HepG2 (cell line): Measurements from ENCODE around the gene TMED9.
"Not testable (repeated sequence)": the region's sequence is repeated elsewhere in the genome, so short reads cannot be mapped to it uniquely, and the experiment has no call there.

Experiments used
- BRCA1 ChIP-seq: sonication (generic); formaldehyde crosslinking; IDR thresholded peaks from 2 replicates; pipeline ENCODE4 v1.4.0; 2020; ENCODE audit warnings: missing genetic modification reagents
- EZH2 ChIP-seq: conservative IDR thresholded peaks from 2 replicates; pipeline ENCODE4 v1.6.1; 2012; ENCODE audit warnings: mild to moderate bottlenecking, low read depth, low read length, moderate library complexity
- PAWR ChIP-seq: sonication (generic); formaldehyde crosslinking; IDR thresholded peaks from 2 replicates; pipeline ENCODE4 v1.4.0; 2020; ENCODE audit warnings: missing genetic modification reagents, mild to moderate bottlenecking, borderline replicate concordance
- POGZ ChIP-seq: sonication (generic); formaldehyde crosslinking; IDR thresholded peaks from 2 replicates; pipeline ENCODE4 v1.4.0; 2020; ENCODE audit warnings: mild to moderate bottlenecking, missing genetic modification reagents
- SALL2 ChIP-seq: sonication (generic); formaldehyde crosslinking; IDR thresholded peaks from 2 replicates; pipeline ENCODE4 v1.8.1; 2023; ENCODE audit warnings: mild to moderate bottlenecking, missing genetic modification reagents, inconsistent platforms
- SMAD1 ChIP-seq: sonication (generic); formaldehyde crosslinking; IDR thresholded peaks from 2 replicates; pipeline ENCODE4 v1.4.0; 2020; ENCODE audit warnings: missing genetic modification reagents, low read depth, mild to moderate bottlenecking, borderline replicate concordance
- SRSF1 ChIP-seq: fragments of 200-400 bp; formaldehyde crosslinking; optimal IDR thresholded peaks from 2 replicates; pipeline ENCODE3; 2017; ENCODE audit warnings: mild to moderate bottlenecking, low read depth, low read length, moderate library complexity
- TAF1 ChIP-seq: sonication (generic); formaldehyde crosslinking; IDR thresholded peaks from 2 replicates; pipeline ENCODE4 v1.4.0; 2020; ENCODE audit warnings: missing genetic modification reagents
- TF ChIP-seq, protein P1 (sequence below): sonication (generic); formaldehyde crosslinking; IDR thresholded peaks from 2 replicates; pipeline ENCODE4 v1.4.0; 2020; ENCODE audit warnings: mild to moderate bottlenecking, missing genetic modification reagents

DNA sequence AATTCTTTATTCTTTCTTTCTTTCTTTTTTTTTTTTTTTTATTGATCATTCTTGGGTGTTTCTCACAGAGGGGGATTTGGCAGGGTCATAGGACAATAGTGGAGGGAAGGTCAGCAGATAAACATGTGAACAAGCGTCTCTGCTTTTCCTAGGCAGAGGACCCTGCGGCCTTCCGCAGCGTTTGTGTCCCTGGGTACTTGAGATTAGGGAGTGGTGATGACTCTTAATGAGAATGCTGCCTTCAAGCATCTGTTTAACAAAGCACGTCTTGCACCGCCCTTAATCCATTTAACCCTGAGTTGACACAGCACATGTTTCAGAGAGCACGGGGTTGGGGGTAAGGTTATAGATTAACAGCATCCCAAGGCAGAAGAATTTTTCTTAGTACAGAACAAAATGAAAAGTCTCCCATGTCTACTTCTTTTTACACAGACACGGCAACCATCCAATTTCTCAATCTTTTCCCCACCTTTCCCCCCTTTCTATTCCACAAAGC is 32.5 kb upstream of the TMED9 start:
- TF ChIP-seq TAF1 (CRISPR knock-in tag); EZH2; PAWR (CRISPR knock-in tag); SALL2 (CRISPR knock-in tag); POGZ (CRISPR knock-in tag); SMAD1; SRSF1; BRCA1 (CRISPR knock-in tag): not testable (repeated sequence)
- TF ChIP-seq, protein P1, sequence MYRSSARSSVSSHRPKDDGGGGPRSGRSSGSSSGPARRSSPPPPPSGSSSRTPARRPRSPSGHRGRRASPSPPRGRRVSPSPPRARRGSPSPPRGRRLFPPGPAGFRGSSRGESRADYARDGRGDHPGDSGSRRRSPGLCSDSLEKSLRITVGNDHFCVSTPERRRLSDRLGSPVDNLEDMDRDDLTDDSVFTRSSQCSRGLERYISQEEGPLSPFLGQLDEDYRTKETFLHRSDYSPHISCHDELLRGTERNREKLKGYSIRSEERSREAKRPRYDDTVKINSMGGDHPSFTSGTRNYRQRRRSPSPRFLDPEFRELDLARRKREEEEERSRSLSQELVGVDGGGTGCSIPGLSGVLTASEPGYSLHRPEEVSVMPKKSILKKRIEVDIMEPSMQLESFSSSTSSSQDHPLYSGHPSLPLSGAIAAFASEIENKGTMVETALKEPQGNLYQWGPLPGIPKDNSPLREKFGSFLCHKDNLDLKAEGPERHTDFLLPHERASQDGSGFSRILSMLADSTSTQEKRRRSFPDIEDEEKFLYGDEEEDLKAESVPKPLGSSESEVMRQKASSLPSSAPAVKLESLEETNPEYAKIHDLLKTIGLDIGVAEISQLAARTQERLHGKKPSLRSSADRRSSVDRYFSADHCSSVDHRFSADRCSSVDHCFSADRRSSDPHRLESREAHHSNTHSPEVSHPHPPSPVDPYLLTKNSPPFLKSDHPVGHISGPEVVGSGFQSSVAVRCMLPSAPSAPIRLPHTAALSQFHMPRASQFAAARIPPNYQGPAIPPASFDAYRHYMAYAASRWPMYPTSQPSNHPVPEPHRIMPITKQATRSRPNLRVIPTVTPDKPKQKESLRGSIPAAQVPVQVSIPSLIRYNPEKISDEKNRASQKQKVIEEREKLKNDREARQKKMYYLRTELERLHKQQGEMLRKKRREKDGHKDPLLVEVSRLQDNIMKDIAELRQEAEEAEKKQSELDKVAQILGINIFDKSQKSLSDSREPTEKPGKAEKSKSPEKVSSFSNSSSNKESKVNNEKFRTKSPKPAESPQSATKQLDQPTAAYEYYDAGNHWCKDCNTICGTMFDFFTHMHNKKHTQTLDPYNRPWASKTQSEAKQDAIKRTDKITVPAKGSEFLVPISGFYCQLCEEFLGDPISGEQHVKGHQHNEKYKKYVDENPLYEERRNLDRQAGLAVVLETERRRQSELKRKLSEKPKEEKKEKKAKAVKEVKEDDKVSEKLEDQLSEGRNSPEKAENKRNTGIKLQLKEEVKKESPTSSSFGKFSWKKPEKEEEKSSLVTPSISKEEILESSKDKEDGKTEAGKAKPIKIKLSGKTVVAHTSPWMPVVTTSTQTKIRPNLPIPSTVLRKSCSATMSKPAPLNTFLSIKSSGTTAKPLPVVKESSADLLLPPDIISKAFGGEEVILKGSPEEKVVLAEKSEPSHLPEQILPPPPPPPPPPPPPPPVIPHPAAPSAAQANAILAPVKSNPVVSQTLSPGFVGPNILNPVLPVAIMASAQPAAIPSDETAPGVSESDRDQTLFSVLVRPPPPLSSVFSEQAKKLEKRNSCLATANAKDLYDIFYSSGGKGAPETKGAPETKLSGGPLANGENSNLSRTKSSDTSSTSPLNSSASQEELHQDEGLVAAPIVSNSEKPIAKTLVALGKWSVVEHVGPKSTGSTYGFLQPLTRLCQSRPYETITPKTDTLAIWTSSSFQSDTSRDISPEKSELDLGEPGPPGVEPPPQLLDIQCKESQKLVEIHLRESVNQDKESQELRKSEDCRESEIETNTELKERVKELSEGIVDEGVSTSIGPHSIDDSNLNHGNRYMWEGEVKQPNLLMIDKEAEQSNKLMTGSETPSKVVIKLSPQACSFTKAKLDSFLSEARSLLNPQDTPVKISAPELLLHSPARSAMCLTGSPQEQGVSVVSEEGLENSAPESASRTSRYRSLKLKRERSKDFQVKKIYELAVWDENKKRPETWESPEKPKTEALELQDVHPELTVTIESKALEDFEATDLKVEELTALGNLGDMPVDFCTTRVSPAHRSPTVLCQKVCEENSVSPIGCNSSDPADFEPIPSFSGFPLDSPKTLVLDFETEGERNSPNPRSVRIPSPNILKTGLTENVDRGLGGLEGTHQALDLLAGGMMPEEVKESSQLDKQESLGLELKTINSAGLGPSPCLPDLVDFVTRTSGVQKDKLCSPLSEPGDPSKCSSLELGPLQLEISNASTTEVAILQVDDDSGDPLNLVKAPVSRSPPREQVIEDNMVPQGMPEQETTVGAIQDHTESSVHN (CRISPR knock-in tag) = not testable (repeated sequence)
